IPS-18a (cell line): ENCODE data around the gene PRKCA.

Experiments used
- H3K27ac ChIP-seq: one replicate; pipeline ENCODE4 v1.5.1; 2013; ENCODE audit warnings: low read length
- H3K27me3 ChIP-seq: one replicate; pipeline ENCODE4 v1.6.1; 2013; ENCODE audit warnings: mild to moderate bottlenecking, low read length; ENCODE audit not compliant: control insufficient read depth, insufficient read depth
- H3K36me3 ChIP-seq: one replicate; pipeline ENCODE4 v1.6.1; 2013; ENCODE audit warnings: low read depth, low read length; ENCODE audit not compliant: control insufficient read depth
- H3K4me1 ChIP-seq: one replicate; pipeline ENCODE4 v1.6.1; 2013; ENCODE audit warnings: low read depth, low read length; ENCODE audit not compliant: control insufficient read depth
- H3K4me3 ChIP-seq: one replicate; pipeline ENCODE4 v1.5.1; 2013; ENCODE audit warnings: low read length
- H3K9ac ChIP-seq: one replicate; pipeline ENCODE4 v1.6.1; 2013; ENCODE audit warnings: mild to moderate bottlenecking, low read length, moderate library complexity
- H3K9me3 ChIP-seq: one replicate; pipeline ENCODE4 v1.6.1; 2013; ENCODE audit warnings: low read depth, low read length; ENCODE audit not compliant: control insufficient read depth

PRKCA gene

GRCh38 chr17:66634193-66634592 is 331.8 kb downstream of the PRKCA start:
- Histone ChIP-seq H3K36me3 (no peaks in the 10 kb centered on the region), H3K4me3 (no peak overlapping the region), H3K9ac (no peak overlapping the region), H3K9me3 (no peaks in the 10 kb centered on the region), H3K4me1 (no peaks in the 10 kb centered on the region), H3K27me3 (no peaks in the 10 kb centered on the region), H3K27ac (no peak overlapping the region)

DNA sequence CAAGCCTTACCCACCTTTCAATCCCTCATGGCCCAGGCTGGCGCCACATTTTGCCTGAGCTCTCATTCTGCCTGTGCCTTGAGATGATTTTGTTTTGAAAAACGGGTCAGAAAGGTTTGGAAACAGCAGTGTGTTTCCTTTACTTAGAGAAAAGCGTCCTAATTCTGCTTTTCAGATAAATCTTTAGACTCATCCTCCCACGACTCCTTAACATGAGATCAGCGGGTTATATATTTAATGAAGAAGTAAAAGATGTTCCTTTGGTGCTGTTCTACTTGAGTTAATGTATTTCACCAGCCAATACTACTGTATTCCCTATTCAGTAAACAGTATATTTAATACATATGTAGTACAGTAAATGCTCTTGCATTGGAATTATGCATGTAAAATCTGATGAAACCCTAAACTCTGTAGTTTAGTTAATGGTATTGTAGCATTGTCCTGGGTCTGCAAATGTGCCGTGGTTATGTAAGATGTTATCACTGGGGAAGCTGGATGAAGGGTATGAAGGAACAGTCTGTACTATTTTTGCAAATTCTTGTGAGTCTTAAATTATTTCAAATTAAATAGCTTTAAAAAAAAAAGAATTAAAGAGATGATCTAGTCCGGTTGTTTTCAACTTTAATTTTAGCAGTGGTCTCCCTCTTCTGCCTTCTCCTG is 333.1 kb downstream of the PRKCA start:
- Histone ChIP-seq H3K9me3 (no peaks in the 10 kb centered on the region), H3K9ac (no peak overlapping the region), H3K36me3 (no peaks in the 10 kb centered on the region), H3K27ac (no peak overlapping the region), H3K4me1 (no peaks in the 10 kb centered on the region), H3K4me3 (no peak overlapping the region), H3K27me3 (no peaks in the 10 kb centered on the region)

- H3K27ac ChIP-seq: no peak overlapping the region
- H3K9me3 ChIP-seq: no peaks in the 10 kb centered on the region
- H3K27me3 ChIP-seq: no peaks in the 10 kb centered on the region
- no peaks in the 10 kb centered on the region for H3K4me1 ChIP-seq
- H3K9ac ChIP-seq: no peak overlapping the region
- no peaks in the 10 kb centered on the region for H3K36me3 ChIP-seq
- H3K4me3 ChIP-seq: no peak overlapping the region
Observed at GRCh38 chr17:66636111-66636510, 333.7 kb downstream of the PRKCA start.

- no peak overlapping the region for H3K9ac ChIP-seq
Observed at GRCh38 chr17:66637491-66637890, 335.1 kb downstream of the PRKCA start.

DNA sequence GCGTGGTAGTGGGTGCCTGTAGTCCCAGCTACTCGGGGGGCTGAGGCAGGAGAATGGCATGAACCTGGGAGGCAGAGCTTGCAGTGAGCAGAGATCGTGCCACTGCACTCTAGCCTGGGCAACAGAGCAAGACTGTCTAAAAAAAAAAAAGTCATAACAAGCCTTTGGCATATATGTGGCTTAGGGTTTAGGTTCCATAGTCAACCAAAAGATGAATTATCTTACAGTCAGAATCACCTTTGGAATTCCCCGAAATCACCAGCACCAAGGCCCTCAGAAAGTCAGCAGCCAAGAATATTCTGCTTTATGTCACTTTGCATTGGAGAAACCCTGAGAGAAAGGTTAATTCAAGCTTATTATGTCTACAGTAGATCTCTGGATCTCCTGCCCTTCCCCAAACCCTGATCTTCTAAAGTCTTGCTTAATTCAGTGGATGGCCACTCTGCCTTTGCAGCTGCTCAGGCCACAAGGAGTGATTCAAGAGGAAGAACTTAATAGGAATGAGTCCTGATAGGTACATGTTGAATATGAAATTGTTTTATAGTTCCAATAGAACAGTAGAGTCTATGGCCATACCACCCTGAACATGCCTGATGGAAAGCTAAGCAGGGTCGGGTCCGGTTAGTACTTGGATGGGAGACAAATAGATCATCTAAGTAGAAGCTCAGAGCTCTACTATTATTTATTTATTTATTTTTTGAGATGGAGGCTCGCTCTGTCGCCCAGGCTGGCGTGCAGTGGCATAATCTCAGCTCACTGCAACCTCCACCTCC is 336.5 kb downstream of the PRKCA start:
- no peaks in the 10 kb centered on the region for H3K9me3 ChIP-seq
- H3K27ac ChIP-seq: no peak overlapping the region
- no peaks in the 10 kb centered on the region for H3K36me3 ChIP-seq
- no peaks in the 10 kb centered on the region for H3K4me1 ChIP-seq
- no peak overlapping the region for H3K4me3 ChIP-seq
- no peak overlapping the region for H3K9ac ChIP-seq
- no peaks in the 10 kb centered on the region for H3K27me3 ChIP-seq

More at GRCh38 chr17:66637491-66637890, 335.1 kb downstream of the PRKCA start:
- Histone ChIP-seq H3K27ac (no peak overlapping the region), H3K9me3 (no peaks in the 10 kb centered on the region), H3K4me1 (no peaks in the 10 kb centered on the region), H3K36me3 (no peaks in the 10 kb centered on the region), H3K4me3 (no peak overlapping the region), H3K27me3 (no peaks in the 10 kb centered on the region)

DNA sequence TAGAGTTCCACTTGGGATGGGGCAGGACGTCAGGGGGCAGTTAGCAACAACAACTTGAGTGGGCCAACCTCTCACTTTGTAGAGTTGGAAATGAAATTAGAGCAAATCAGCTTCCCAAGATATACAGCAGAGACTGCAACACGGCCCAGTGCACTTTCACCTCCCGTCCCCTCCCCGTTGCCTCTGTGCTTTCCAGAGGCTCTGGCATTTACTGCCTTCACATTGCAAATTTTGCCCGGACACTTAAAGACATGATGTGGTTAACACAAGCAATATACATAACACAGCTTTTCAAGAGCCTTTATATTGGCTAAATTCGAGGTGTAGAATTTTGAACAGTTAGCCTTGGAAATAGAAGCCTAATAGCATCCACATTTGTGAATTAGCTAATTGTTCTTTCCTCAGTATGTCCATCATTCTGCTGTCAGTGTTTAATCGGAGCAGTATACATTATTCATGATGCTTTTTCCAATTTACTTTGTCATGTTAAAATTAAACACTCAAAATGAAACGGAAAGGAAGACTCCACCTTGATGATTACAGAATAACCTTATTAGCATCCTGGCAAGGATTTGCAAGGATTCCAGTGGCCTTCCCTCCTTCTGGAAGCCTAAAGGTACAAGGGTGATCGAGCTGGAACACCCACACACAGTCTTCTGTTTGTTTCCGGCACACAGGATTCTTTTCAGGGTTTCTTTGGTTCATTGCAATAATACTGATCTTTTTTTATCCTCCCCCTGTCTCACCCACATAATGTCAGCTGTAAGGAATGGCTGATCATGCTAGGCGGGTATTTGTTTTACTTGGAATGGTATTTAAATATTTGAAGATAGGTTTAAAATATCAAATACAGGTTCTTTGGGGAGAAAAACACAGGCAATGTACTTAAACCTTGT is 341.6 kb downstream of the PRKCA start:
- Histone ChIP-seq H3K9ac (no peak overlapping the region), H3K27ac (no peak overlapping the region), H3K36me3 (no peaks in the 10 kb centered on the region)

DNA sequence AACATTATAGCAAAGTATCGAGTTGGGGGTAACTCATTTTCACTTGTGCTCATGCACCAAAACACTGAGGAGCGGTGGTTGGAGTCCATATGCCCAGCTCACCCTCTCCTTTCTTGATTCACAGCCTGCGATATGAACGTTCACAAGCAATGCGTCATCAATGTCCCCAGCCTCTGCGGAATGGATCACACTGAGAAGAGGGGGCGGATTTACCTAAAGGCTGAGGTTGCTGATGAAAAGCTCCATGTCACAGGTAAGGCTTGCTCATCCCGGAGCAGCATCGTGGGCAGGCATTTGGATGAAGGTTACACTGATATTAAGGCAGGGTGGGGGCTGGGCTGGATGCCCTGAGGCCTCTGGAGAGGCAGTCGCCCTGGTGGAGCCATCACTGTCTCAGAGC is 342.8 kb downstream of the PRKCA start:
- Histone ChIP-seq H3K9me3 (no peaks in the 10 kb centered on the region), H3K4me3 (no peak overlapping the region), H3K27ac (no peak overlapping the region), H3K4me1 (peaks cover 4% of the 10 kb centered on the region), H3K27me3 (no peaks in the 10 kb centered on the region), H3K36me3 (no peaks in the 10 kb centered on the region), H3K9ac (no peak overlapping the region)

More for the DNA sequence above, 341.6 kb downstream of the PRKCA start:
- Histone ChIP-seq H3K9me3 (no peaks in the 10 kb centered on the region), H3K4me3 (no peak overlapping the region), H3K27me3 (no peaks in the 10 kb centered on the region), H3K4me1 (peaks cover 4% of the 10 kb centered on the region)

DNA sequence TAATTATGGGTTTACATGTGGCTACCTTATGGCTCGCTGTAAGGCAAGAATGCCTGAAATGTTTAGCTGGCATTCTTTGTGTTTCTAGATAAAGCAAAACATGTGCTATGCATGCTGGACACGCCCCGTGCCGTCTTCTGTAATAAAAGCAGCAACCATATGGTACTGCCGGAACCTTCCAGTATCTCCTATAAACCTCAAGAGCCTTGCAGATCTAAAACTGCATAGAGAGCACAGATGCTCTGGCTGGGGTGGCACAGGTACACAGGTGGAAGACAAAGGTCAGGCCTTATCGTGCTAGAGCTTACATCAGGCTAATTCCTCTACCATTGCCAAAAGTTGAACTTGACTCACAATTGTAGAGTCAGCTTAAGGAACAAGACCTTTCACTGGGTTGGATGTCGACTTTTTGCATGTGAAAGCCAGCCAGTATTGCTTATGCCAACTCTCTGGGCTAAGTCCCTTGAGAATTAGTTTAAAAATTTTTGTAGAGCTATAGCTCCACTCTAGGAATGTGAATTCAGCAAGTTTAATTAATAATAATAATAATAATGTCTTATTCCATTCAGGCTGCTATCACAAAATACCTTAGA is 345.1 kb downstream of the PRKCA start:
- Histone ChIP-seq H3K27ac (no peak overlapping the region), H3K36me3 (no peaks in the 10 kb centered on the region), H3K27me3 (no peaks in the 10 kb centered on the region), H3K4me1 (peaks cover 4% of the 10 kb centered on the region), H3K4me3 (no peak overlapping the region), H3K9me3 (no peaks in the 10 kb centered on the region), H3K9ac (no peak overlapping the region)

DNA sequence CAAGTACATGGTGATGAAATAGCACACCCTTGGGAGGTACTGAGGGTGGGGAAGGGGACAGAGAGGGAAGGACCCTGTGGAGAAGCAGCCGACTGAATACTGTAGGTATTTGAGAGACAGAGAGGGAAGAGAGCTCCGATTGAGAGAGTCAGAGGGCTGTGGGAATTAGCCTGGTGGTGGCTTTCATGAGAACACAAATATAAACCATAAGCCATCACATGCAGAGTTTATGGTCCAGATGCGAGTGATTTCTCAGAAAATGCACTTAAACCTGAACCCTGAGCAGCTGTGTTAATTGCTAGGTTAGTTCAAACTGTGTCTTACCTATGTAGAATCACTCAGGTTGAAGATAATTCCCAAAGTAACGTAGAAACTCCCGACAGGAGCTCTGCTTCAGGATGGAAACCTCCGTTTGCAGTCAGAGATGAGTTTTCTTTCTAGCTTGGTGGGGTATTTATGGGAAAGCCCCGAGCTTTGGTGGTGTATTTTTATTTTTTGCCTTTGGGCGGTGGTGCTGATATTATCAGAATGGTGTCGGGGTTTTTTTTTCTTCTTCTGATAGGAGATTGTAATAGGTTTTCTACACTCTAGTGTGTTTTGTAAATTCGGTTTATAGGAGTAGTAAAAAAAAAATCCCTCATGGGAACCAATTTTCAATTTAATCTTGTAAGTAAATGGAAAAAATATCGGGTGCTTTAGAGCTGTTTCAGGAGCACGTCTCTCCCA is 347.6 kb downstream of the PRKCA start:
- no peak overlapping the region for H3K27ac ChIP-seq
- H3K4me1 ChIP-seq: peaks cover 4% of the 10 kb centered on the region
- H3K36me3 ChIP-seq: no peaks in the 10 kb centered on the region
- no peaks in the 10 kb centered on the region for H3K27me3 ChIP-seq
- H3K9me3 ChIP-seq: no peaks in the 10 kb centered on the region
- H3K9ac ChIP-seq: no peak overlapping the region
- no peak overlapping the region for H3K4me3 ChIP-seq

DNA sequence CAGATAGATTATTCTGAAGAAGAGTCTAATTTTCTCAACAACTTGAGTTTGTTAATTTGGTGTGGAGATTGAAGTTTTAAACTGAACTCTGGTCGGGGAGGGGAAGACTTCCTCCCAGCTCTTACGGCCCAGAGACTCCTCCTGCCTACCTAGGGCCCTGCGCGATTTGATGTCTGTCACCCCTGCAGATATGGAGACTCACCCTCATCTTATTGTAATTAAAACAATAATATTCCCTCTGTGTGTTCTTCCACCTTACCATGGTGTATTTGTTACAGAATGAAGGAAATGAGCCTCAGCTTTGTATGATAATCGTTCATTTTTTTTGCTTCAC is 348.1 kb downstream of the PRKCA start:
- H3K9ac ChIP-seq: no peak overlapping the region
- H3K27me3 ChIP-seq: no peaks in the 10 kb centered on the region
- H3K4me3 ChIP-seq: no peak overlapping the region
- no peak overlapping the region for H3K27ac ChIP-seq
- no peaks in the 10 kb centered on the region for H3K9me3 ChIP-seq
- no peaks in the 10 kb centered on the region for H3K36me3 ChIP-seq
- H3K4me1 ChIP-seq: peaks cover 4% of the 10 kb centered on the region
